OCI-LY7 (cell line): ENCODE data around the gene PPFIA3. TPM values are rescaled to one million over a fixed set of nuclear protein-coding genes. Genes with fewer than 3 reads are reported as not detected.

Experiments used
- BruUV-seq: library from RNA; stranded (reverse); fragments of 400-500 nt; replicated peaks from 2 replicates; lab custom pipeline; 2021; lab: Mats Ljungman, UMichigan
- CTCF ChIA-PET: fragments of 300-600 bp; sonication (Branson Sonifier 250); formaldehyde crosslinking; loops from one replicate; lab custom pipeline; 2022; ENCODE audit warnings: antibody characterized with exemption; ENCODE audit not compliant: unreplicated experiment; lab: Charles Lee
- POLR2A ChIA-PET: fragments of 300-600 bp; sonication (Branson Sonifier 250); formaldehyde crosslinking; loops from one replicate; lab custom pipeline; 2022; ENCODE audit warnings: antibody characterized with exemption; lab: Charles Lee
- DNase-seq: peaks from one replicate; pipeline ENCODE4 v3.0.0-alpha.2; 2015; ENCODE audit warnings: low spot score
- H2AFZ ChIP-seq: fragments of 200-600 bp; sonication (generic), shearing (Covaris generic); 2 replicates; pipeline ENCODE4 v1.6.1; 2014; ENCODE audit warnings: mild to moderate bottlenecking, antibody characterized with exemption, low read length, moderate library complexity
- H3K27ac ChIP-seq: fragments of 200-600 bp; sonication (generic); 2 replicates; pipeline ENCODE4 v1.5.1; 2014; ENCODE audit warnings: mixed run types, low read depth, mild to moderate bottlenecking, moderate library complexity, low read length, inconsistent platforms; ENCODE audit not compliant: poor library complexity, severe bottlenecking
- H3K36me3 ChIP-seq: fragments of 200-600 bp; sonication (generic); 2 replicates; pipeline ENCODE4 v1.6.1; 2014; ENCODE audit warnings: mild to moderate bottlenecking, antibody characterized with exemption, low read length, moderate library complexity, mixed read lengths; ENCODE audit not compliant: insufficient read depth
- H3K4me1 ChIP-seq: fragments of 200-600 bp; sonication (generic); 2 replicates; pipeline ENCODE4 v1.5.1; 2014; ENCODE audit warnings: mild to moderate bottlenecking, low read length; ENCODE audit not compliant: insufficient read depth, poor library complexity, severe bottlenecking
- H3K4me2 ChIP-seq: fragments of 200-600 bp; sonication (generic); 2 replicates; pipeline ENCODE4 v1.6.1; 2014; ENCODE audit warnings: mild to moderate bottlenecking, low read length
- H3K4me3 ChIP-seq: fragments of 200-600 bp; sonication (generic); 2 replicates; pipeline ENCODE4 v1.5.1; 2014; ENCODE audit warnings: mild to moderate bottlenecking, low read depth, low read length; ENCODE audit not compliant: poor library complexity, severe bottlenecking
- H3K79me2 ChIP-seq: fragments of 200-600 bp; sonication (generic); 2 replicates; pipeline ENCODE4 v1.6.1; 2016; ENCODE audit warnings: low read depth, mild to moderate bottlenecking, low read length, moderate library complexity, mixed read lengths; ENCODE audit not compliant: insufficient read depth
- H3K9me2 ChIP-seq: fragments of 200-600 bp; sonication (generic); 2 replicates; pipeline ENCODE4 v1.6.1; 2016; ENCODE audit warnings: mild to moderate bottlenecking, low read length, mixed read lengths; ENCODE audit not compliant: insufficient read depth
- H3K9me3 ChIP-seq: fragments of 200-600 bp; sonication (generic); 2 replicates; pipeline ENCODE4 v1.6.1; 2014; ENCODE audit warnings: mild to moderate bottlenecking, mixed run types, low read length, mixed read lengths
- H4K20me1 ChIP-seq: fragments of 200-600 bp; sonication (generic); 2 replicates; pipeline ENCODE4 v1.6.1; 2014; ENCODE audit warnings: mild to moderate bottlenecking, antibody characterized with exemption, low read length, moderate library complexity, mixed read lengths; ENCODE audit not compliant: insufficient read depth
- EZH2phosphoT487 ChIP-seq: fragments of 200-600 bp; sonication (generic); IDR thresholded peaks from 2 replicates; pipeline ENCODE4 v1.6.1; 2018; ENCODE audit warnings: low read depth, borderline replicate concordance, mild to moderate bottlenecking, mixed run types, antibody characterized with exemption, low read length, moderate library complexity, mixed read lengths
- intact Hi-C: fragments of 100-400 bp; cut with micrococcal nuclease; formaldehyde crosslinking; loops from one replicate; pipeline ENCODE4 v1.10.0; 2022; ENCODE audit not compliant: unreplicated experiment
- total RNA-seq, 2 experiments: library from RNA; depleted of rRNA in 1 of 2; stranded (reverse); fragments of >200 nt in 1 of 2; shearing (Covaris generic) in 1 of 2; gene quantifications; 2 replicates each; pipeline ENCODE4 v1.2.3, GENCODE V29; 2014 to 2022
- TF ChIP-seq, protein P1 (sequence below): fragments of 200-600 bp; sonication (generic); conservative IDR thresholded peaks from 2 replicates; pipeline ENCODE4 v1.5.1; 2014; ENCODE audit warnings: mild to moderate bottlenecking, antibody characterized with exemption, low read length, moderate library complexity, mixed read lengths

The PPFIA3 gene
- total RNA-seq, 2 experiments from 2014 or later = 17.8 to 21.2 TPM

GRCh38 chr19:49133621-49134454 lies 14.5 kb downstream of the PPFIA3 start:
- TF ChIP-seq, protein P1, sequence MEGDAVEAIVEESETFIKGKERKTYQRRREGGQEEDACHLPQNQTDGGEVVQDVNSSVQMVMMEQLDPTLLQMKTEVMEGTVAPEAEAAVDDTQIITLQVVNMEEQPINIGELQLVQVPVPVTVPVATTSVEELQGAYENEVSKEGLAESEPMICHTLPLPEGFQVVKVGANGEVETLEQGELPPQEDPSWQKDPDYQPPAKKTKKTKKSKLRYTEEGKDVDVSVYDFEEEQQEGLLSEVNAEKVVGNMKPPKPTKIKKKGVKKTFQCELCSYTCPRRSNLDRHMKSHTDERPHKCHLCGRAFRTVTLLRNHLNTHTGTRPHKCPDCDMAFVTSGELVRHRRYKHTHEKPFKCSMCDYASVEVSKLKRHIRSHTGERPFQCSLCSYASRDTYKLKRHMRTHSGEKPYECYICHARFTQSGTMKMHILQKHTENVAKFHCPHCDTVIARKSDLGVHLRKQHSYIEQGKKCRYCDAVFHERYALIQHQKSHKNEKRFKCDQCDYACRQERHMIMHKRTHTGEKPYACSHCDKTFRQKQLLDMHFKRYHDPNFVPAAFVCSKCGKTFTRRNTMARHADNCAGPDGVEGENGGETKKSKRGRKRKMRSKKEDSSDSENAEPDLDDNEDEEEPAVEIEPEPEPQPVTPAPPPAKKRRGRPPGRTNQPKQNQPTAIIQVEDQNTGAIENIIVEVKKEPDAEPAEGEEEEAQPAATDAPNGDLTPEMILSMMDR = no peak
- no peak for TF ChIP-seq EZH2phosphoT487
- Histone ChIP-seq H3K4me1 (peaks cover 8% of the 10 kb centered on the region), H3K9me3 (no peaks in the 10 kb centered on the region), H2AFZ (peak overlapping the region; percentile 52; the same call in 1 of the 2 replicates), H3K4me3 (peak overlapping the region; percentile 51), H3K79me2 (no peaks in the 10 kb centered on the region), H3K27ac (no peak overlapping the region), H3K4me2 (peak overlapping the region; percentile 46; the same call in 1 of the 2 replicates), H3K9me2 (no peaks in the 10 kb centered on the region), H4K20me1 (no peaks in the 10 kb centered on the region), H3K36me3 (peaks cover 6% of the 10 kb centered on the region; the same call in 1 of the 2 replicates)
- BruUV-seq = no TSS peak
- peak; percentile 48 for DNase-seq
- intact Hi-C loops = loop anchor here (5.0 kb wide), 1 partner anchor 312 kb away; no protein-coding TSS in a partner anchor
- POLR2A ChIA-PET = no interaction called here
- CTCF ChIA-PET = no interaction called here

- ChIA-PET CTCF (no interaction called here), POLR2A (no interaction called here)
- no peak overlapping the region for H3K4me2 ChIP-seq
- no peak overlapping the region for H3K4me3 ChIP-seq
- no peak overlapping the region for H2AFZ ChIP-seq
- no peaks in the 10 kb centered on the region for H3K9me3 ChIP-seq
- no peaks in the 10 kb centered on the region for H3K79me2 ChIP-seq
- no peaks in the 10 kb centered on the region for H3K4me1 ChIP-seq
- H3K36me3 ChIP-seq = peaks cover 6% of the 10 kb centered on the region; the same call in 1 of the 2 replicates
- no TSS peak for BruUV-seq
- intact Hi-C loops = no loop called here
- H3K27ac ChIP-seq = no peak overlapping the region
- H3K9me2 ChIP-seq = no peaks in the 10 kb centered on the region
- no peak for DNase-seq
- TF ChIP-seq, protein P1 = no peak
- TF ChIP-seq EZH2phosphoT487 = no peak
- no peaks in the 10 kb centered on the region for H4K20me1 ChIP-seq
Observed at GRCh38 chr19:49135686-49136085, 16.3 kb downstream of the PPFIA3 start.

DNA sequence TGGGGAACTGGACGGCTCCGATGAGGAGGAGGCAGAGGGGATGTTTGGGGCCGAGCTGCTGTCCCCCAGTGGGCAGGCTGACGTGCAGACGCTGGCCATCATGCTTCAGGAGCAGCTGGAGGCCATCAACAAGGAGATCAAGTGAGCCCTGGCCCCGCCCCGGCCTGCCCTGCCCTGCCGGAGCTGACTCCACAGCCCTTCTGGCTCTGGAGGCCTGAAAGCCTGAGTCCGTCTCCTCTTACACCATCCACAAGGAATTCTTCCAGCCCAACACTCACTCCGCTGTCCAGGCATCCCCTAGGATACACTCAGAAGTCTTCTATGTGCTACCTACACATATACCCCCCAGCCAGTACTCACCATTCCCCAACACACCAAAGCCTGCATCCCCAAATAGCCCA lies 17.4 kb downstream of the PPFIA3 start:
- no peak overlapping the region for H3K27ac ChIP-seq
- H4K20me1 ChIP-seq = no peaks in the 10 kb centered on the region
- no peak for TF ChIP-seq EZH2phosphoT487
- TF ChIP-seq, protein P1 = no peak
- DNase-seq = no peak
- H3K9me3 ChIP-seq = no peaks in the 10 kb centered on the region
- H3K4me3 ChIP-seq = no peak overlapping the region
- intact Hi-C loops = no loop called here
- H2AFZ ChIP-seq = no peak overlapping the region
- ChIA-PET POLR2A (no interaction called here), CTCF (no interaction called here)
- BruUV-seq = no TSS peak
- no peaks in the 10 kb centered on the region for H3K9me2 ChIP-seq
- peaks cover 6% of the 10 kb centered on the region; the same call in 1 of the 2 replicates for H3K36me3 ChIP-seq
- no peaks in the 10 kb centered on the region for H3K79me2 ChIP-seq
- H3K4me1 ChIP-seq = no peaks in the 10 kb centered on the region
- H3K4me2 ChIP-seq = no peak overlapping the region
